Cardiac fibroblast (primary cell): ENCODE results near the gene IMMP2L.
A peak's percentile ranks its signal among the peaks of the same experiment; 100 is the strongest.

ENCODE experiments used
- DNase-seq, 2 donors: peaks; one replicate each; pipeline versions ENCODE4 v3.0.0 to v3.0.0-alpha.2; 2010; ENCODE audit warnings: low read depth in 2 of 2
- H3K4me3 ChIP-seq, 2 donors: replicated peaks in 1 of 2; 1 replicate in 1 of 2; 2 replicates in 1 of 2; pipeline ENCODE4 v1.5.1; 2011; ENCODE audit warnings: low read depth in 2 of 2, low read length in 2 of 2, mild to moderate bottlenecking in 2 of 2, moderate library complexity in 1 of 2
- TF ChIP-seq, protein P1 (sequence below): IDR thresholded peaks from one replicate; pipeline ENCODE4 v1.5.1; 2011; ENCODE audit warnings: low read depth, mild to moderate bottlenecking, low read length, inconsistent platforms

IMMP2L gene

DNA sequence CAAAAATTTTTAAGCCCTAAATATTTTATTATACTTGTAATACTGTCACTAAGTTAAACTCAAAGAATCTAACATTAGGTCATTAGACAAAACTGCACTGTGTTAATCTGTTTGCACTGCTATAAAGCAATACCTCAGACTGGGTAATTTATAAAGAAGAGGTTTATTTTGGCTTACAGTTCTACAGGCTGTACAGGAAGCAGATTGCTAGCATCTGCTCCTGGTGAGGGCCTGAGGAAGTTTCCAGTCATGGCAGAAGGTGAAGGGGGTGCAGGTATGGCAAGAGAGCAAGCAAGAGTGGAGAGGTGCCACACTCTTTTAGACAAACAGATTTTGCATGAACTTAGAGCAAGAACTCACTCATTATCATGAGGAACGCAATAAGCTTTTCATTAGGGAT is 125.7 kb downstream of the IMMP2L start:
- DNase-seq, result no peak
- TF ChIP-seq, protein P1, sequence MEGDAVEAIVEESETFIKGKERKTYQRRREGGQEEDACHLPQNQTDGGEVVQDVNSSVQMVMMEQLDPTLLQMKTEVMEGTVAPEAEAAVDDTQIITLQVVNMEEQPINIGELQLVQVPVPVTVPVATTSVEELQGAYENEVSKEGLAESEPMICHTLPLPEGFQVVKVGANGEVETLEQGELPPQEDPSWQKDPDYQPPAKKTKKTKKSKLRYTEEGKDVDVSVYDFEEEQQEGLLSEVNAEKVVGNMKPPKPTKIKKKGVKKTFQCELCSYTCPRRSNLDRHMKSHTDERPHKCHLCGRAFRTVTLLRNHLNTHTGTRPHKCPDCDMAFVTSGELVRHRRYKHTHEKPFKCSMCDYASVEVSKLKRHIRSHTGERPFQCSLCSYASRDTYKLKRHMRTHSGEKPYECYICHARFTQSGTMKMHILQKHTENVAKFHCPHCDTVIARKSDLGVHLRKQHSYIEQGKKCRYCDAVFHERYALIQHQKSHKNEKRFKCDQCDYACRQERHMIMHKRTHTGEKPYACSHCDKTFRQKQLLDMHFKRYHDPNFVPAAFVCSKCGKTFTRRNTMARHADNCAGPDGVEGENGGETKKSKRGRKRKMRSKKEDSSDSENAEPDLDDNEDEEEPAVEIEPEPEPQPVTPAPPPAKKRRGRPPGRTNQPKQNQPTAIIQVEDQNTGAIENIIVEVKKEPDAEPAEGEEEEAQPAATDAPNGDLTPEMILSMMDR, result no peak

DNA sequence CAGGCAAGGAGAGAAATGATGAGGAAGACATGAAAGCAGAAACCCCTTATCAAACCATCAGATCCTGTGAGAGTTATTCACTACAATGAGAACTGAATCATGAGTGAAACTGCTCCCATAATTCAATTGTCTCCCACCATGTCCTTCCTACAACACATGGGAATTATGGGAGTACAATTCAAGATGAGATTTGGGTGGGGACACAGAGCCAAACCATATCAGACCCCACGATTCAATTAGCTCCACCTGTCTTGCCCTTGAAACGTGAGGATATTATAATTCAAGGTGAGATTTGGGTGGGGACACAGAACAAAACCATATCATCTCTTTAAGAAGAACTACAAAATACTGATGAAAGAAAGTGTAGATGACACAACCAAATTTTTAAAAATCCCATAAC is 128.9 kb downstream of the IMMP2L start:
- DNase-seq, result no peak
- H3K4me3 ChIP-seq, result no peak overlapping the region
- TF ChIP-seq, protein P1, result no peak

More for the DNA sequence above, 125.7 kb downstream of the IMMP2L start:
- no peak overlapping the region for H3K4me3 ChIP-seq

DNA sequence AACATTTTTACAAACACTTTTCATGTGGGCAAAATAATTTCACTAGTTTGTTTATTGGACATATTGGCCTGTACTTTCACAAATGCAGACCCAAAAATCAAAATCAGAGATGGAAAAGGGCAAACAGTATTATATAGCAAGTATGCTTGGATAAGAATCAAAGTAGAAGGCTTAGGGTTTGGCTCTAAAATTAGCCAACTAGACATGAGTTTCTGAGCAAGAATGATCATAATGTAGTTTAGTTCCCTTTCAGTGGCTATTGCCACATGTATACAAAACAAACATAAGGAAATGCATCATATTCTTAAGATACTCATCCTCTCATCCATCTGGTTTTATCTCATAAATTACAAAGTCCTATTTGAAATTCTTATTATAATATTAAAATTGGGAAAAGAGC is 132.5 kb downstream of the IMMP2L start:
- TF ChIP-seq, protein P1, result no peak
- peak in 1 of 2 donors; percentile 64 for DNase-seq

DNA sequence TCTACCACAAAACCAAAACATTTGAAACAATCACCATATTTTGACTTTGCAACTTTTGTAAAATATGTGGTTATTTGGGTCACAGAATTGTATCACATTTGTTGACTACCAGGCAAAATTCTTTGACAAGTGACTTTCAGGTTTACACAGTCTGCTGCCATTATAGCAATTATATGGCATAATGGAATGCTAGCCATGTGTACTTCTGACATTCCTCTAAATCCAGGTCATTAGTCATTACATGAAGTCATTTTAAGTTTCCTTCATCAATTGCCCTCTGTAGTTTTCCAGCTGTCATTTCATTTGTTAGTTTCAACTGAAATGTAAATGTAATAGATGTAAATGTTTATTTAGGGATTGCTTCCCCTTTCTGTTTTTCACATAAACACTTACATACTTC is 137.5 kb downstream of the IMMP2L start:
- TF ChIP-seq, protein P1, result no peak
- peak; percentile 12 to 64 for DNase-seq

More for the DNA sequence above, 132.5 kb downstream of the IMMP2L start:
- H3K4me3 ChIP-seq, result no peak overlapping the region

DNA sequence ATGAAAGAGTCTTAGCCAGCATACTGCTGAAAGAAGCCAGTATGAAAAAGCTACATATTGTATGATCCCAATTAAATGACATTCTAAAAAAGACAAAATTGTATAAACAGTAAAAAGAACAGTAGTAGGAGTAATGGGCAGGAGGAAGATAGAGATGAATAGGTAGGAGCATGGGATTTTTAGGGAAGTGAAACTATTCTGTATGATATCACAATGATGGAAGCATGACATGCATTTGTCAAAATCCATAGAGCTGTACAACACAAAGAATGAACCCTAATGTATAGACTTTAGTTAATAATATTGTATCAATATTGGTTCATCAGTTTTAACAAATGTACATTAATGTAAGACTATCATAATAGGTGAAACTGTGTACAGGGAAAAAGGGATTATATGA is 147.9 kb downstream of the IMMP2L start:
- TF ChIP-seq, protein P1, result no peak
- DNase-seq, result no peak
- H3K4me3 ChIP-seq, result no peak overlapping the region

More for the DNA sequence above, 137.5 kb downstream of the IMMP2L start:
- H3K4me3 ChIP-seq, result no peak overlapping the region

DNA sequence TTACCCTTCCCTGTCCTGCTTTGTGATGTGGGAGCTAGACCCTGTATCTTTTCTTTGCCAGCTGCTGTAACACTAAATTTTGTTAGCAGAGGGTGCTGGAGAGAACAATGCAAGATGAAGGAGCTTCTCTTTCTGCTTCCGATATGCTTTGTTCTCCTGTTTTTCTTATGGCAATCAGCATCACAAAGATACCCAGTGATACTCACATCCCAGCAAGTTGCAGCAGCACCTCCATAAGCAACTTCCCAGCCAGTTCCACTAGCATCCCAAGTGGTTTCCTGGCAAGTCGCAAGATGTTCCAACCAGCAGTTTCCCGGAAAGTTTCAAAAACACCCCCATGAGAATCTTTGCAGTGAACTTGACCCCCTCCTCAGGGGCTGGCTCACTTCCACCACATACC is 148.6 kb downstream of the IMMP2L start:
- TF ChIP-seq, protein P1, result no peak
- no peak overlapping the region for H3K4me3 ChIP-seq
- DNase-seq, result peak in 1 of 2 donors; percentile 66

DNA sequence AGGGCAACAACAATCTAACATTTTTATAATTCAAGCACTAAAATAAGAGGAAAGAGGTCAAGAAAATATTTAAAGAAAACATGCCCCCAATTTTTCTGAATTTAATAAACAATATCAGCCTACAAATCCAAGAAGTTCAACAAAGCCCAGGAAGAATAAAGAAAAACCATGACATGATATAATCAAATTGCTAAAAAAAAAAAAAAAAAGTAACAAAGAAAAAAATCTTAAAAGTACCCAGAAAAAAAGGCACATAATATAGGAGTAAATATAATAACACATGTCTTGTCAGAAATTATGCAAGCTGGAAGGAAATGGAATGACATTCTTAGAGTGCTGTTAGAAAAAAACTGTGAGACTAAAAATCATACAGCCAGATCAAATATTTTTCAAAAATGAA is 151.4 kb downstream of the IMMP2L start:
- TF ChIP-seq, protein P1, result no peak
- DNase-seq, result no peak

More for the DNA sequence above, 151.4 kb downstream of the IMMP2L start:
- H3K4me3 ChIP-seq, result no peak overlapping the region
